Stimulated activated CD8-positive, alpha-beta memory T cell treated with anti-CD3 and anti-CD28 coated beads, Interleukin-4, amount 100 ng/mL, for 1 hour (primary cell): ENCODE data around the gene SAMD14.

ENCODE experiments used
- DNase-seq, 2 donors: peaks; one replicate each; pipeline ENCODE4 v3.0.0-alpha.2; 2020; ENCODE audit warnings: low read depth in 2 of 2, low spot score in 1 of 2

The SAMD14 gene

GRCh38 chr17:50113624-50114320, 16.2 kb downstream of the SAMD14 start:
- DNase-seq = no peak

- no peak for DNase-seq
Observed at GRCh38 chr17:50112694-50113093, 17.3 kb downstream of the SAMD14 start.

GRCh38 chr17:50111673-50112655, 18.0 kb downstream of the SAMD14 start:
- no peak for DNase-seq

- DNase-seq = no peak
Observed at GRCh38 chr17:50110591-50111349, 19.2 kb downstream of the SAMD14 start.

GRCh38 chr17:50109785-50110184, 20.2 kb downstream of the SAMD14 start:
- DNase-seq = no peak

- DNase-seq = no peak
Observed at GRCh38 chr17:50109207-50109606, 20.8 kb downstream of the SAMD14 start.

GRCh38 chr17:50108556-50108955, 21.4 kb downstream of the SAMD14 start:
- no peak for DNase-seq

- DNase-seq = no peak
Observed at GRCh38 chr17:50107790-50108414, 22.1 kb downstream of the SAMD14 start.

- no peak for DNase-seq
Observed at GRCh38 chr17:50106393-50107131, 23.4 kb downstream of the SAMD14 start.

- DNase-seq = no peak
Observed at GRCh38 chr17:50105811-50106210, 24.1 kb downstream of the SAMD14 start.

- no peak for DNase-seq
Observed at GRCh38 chr17:50103941-50104340, 26.0 kb downstream of the SAMD14 start.

- DNase-seq = no peak
Observed at GRCh38 chr17:50103252-50103651, 26.7 kb downstream of the SAMD14 start.

GRCh38 chr17:50102164-50102991, 27.6 kb downstream of the SAMD14 start:
- no peak for DNase-seq

- no peak for DNase-seq
Observed at GRCh38 chr17:50101346-50102163, 28.4 kb downstream of the SAMD14 start.

- DNase-seq = no peak
Observed at GRCh38 chr17:50100921-50101345, 29.0 kb downstream of the SAMD14 start.

- DNase-seq = no peak
Observed at GRCh38 chr17:50100480-50100883, 29.5 kb downstream of the SAMD14 start.

- DNase-seq = no peak
Observed at GRCh38 chr17:50099003-50099402, 31.0 kb downstream of the SAMD14 start.

GRCh38 chr17:50098583-50098982, 31.4 kb downstream of the SAMD14 start:
- no peak for DNase-seq

GRCh38 chr17:50097926-50098325, 32.0 kb downstream of the SAMD14 start:
- no peak for DNase-seq
